GM18907 (cell line): Measurements from ENCODE around the gene RXRA.

Experiments used
- ATAC-seq: cut with Tn5 transposase; IDR thresholded peaks from one replicate; pipeline ENCODE4 v1.9.1; 2021; ENCODE audit warnings: mild to moderate bottlenecking, moderate library complexity; ENCODE audit not compliant: unreplicated experiment

Gene RXRA

GRCh38 chr9:134325813-134326723 lies at the start of gene RXRA:
Gene RXRA (plus strand): TSS chr9:134326455. CDS start chr9:134326632, 177 bp downstream.
- ATAC-seq: no peak

GRCh38 chr9:134278286-134278685 lies 48.0 kb upstream of the RXRA start:
- ATAC-seq: no peak

DNA sequence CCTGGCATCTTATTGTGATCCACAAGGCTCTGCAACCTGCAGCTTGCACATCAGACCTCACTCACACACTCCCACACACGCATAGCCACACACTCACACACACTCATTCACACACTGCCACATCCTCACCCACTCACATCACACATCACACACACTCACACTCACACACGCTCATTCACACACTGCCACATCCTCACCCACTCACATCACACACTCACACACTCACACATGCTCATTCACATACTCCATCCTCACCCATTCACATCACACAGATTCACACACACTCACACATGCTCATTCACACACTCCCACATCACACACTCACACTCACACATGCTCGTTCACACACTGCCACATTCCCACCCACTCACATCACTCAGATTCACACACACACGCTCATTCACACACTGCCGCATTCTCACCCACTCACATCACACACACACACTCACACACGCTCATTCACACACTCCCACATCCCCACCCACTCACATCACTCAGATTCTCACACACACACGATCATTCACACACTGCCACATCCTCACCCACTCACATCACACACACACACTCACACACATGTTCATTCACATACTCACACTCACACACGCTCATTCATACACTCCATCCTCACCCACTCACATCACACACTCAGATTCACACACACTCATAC lies 47.1 kb upstream of the RXRA start:
- no peak for ATAC-seq

GRCh38 chr9:134282138-134282650 lies 44.1 kb upstream of the RXRA start:
- ATAC-seq: no peak

DNA sequence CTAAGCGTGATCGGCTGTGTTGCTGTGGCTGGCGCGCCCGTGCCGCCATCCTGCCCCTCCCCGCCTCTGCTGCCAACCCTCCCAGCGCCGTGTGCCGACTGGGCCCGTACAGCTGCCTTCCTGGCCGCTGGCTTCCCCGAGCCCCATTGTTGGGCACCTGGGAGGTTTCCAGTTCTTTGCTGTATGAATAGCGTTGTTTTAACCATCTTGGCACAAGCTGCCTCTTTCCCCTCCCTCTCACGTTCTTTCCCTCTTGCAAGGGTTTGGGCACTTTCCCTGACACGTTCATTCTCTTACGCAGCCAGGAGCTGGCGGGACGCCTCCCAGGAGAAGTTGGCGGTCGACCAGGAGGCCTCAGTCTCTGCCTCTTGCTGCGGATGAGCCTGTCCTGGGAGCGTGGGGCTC lies 43.1 kb upstream of the RXRA start:
- no peak for ATAC-seq

GRCh38 chr9:134283692-134284265 lies 42.5 kb upstream of the RXRA start:
- ATAC-seq: no peak

DNA sequence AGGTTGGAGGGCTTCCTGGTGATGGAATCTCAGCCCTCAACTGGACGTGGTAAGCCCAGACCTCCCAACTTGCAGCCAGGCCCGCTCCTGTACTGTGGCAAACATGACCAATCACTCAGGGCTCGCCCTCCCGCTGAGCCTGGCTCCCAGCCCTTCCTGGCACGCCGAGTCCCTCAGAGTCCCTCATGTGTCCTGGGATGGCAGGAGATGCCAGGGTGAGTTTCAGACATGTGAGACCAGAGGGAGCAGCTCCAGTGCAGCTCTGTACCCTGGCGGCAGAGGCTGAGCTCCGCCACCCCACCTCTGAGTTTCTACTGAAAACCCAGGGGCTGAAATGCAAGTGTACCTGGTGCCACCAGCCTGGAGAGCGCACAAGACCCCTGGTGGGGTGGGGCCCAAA lies 42.0 kb upstream of the RXRA start:
- no peak for ATAC-seq

DNA sequence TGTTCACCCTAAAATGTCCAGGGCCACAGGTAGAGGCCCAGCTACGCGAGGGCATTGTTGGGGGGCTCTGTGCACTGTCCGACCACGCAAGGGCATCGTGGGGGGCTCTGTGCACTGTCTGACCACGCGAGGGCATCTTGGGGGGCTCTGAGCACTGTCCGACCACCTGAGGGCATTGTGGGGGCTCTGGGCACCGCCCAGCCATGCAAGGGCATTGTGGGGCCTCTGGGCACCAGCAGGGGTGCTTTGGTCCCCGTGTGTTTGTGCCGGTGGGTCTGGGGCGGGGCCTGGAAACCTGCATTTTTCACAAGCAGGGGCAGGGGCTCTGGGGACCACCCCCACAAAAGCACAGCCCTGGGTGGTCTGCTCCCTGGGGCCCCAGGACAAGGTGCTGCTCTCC lies 41.5 kb upstream of the RXRA start:
- no peak for ATAC-seq

- ATAC-seq: no peak
Observed at GRCh38 chr9:134285215-134285845, 40.9 kb upstream of the RXRA start.

DNA sequence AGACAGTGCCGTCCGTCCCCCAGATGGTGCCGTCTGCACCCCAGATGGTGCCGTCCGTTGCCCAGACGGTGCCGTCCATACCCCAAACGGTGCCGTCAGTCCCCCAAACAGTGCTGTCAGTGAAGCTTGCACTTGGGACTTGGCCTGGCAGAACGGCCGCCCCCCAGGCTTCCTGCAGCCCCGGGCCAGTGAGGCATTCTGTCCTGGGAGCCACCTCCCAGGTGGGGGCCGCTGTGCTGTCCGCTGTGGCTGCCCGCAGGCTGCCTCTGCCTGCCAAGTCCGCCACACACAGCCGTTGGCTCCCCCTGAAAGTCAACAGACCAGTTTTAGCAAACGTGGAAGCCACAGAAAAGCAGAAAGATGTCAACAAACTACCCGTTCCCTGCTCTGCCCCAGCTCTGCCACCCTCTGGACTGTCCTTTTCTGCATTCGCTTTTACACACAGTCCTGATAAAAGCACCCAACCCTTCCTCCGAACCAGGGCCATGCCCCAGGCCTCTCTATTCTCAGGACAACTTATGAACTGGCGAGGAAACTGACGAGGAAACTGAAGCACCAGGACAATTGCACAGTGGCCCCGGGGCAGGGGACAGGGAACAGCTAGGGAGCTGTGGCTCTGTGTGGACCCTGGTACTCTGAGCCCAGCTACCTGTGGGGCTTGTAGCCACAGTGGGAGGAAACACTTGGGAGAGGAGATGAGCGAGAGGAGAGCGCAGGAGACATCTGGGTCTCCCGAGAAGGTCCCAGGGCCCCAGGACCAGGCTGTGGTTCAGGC lies 39.6 kb upstream of the RXRA start:
- no peak for ATAC-seq

GRCh38 chr9:134287591-134288491 lies 38.4 kb upstream of the RXRA start:
- no peak for ATAC-seq

- ATAC-seq: no peak
Observed at GRCh38 chr9:134288746-134289145, 37.5 kb upstream of the RXRA start.

- ATAC-seq: no peak
Observed at GRCh38 chr9:134289241-134289875, 36.9 kb upstream of the RXRA start.

DNA sequence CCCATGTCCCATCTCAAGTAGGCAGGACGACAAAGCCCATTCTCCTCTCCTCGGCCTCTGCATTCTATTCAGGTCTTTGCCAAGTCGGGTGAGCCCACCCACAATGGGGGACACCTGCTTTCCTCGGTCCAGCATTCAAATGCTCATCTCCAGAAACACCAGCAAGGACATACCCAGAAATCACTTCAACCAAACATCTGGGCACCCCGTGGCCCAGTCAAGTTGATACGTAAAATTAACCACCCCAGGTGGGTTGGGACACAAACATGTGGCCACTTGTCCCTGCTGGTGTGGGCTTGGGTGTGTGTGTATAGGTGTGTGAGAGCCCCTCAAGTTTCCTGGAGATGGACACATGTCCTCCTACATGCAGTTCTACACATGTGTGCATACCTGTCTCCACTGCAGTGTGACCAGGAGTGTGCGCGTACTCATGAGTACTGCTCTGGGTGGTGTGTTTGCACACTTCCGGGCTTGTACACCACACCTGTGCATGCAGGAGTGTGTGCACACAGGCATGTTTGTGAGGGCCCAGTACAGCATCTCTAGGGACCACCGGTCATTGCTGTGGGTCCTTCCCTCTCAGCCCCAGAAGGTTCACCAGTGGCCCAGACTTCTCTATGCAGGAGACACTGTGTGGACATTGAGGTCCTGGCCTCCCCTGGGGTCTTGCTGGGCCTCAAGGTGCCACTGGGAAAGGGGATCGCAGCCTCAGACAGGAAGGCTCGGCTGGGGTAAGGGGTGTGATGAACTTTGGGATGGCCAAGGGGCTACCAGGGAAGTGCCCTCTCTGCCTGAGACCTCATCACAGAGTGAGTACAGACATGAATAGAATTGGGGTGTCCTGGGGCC lies 35.4 kb upstream of the RXRA start:
- ATAC-seq: no peak

- no peak for ATAC-seq
Observed at GRCh38 chr9:134291452-134291881, 34.8 kb upstream of the RXRA start.

- no peak for ATAC-seq
Observed at GRCh38 chr9:134291961-134292871, 34.0 kb upstream of the RXRA start.

- no peak for ATAC-seq
Observed at GRCh38 chr9:134293031-134293521, 33.2 kb upstream of the RXRA start.
